Liver (tissue), 9 donors: ENCODE measurements around the gene KRT37. TPM values are rescaled to one million over a fixed set of nuclear protein-coding genes. Genes with fewer than 3 reads are reported as not detected.
A peak's percentile ranks its signal among the peaks of the same experiment; 100 is the strongest.
"Not testable (repeated sequence)": the region's sequence is repeated elsewhere in the genome, so short reads cannot be mapped to it uniquely, and the experiment has no call there.

ENCODE experiments used
- DNase-seq: peaks from one replicate; pipeline ENCODE4 v3.0.0-alpha.2; 2017; ENCODE audit warnings: low spot score
- H3K27ac ChIP-seq, 2 donors: one replicate each; pipeline ENCODE4 v1.7.0; 2013; ENCODE audit warnings: inconsistent platforms in 2 of 2, low read length in 2 of 2, control low read depth in 1 of 2, low read depth in 1 of 2, mild to moderate bottlenecking in 1 of 2
- H3K27me3 ChIP-seq, 4 donors: one replicate each; pipeline versions ENCODE4 v1.6.1 to v1.7.0; 2013; ENCODE audit warnings: low read length in 3 of 4, inconsistent platforms in 1 of 4, mild to moderate bottlenecking in 1 of 4, moderate library complexity in 1 of 4; ENCODE audit not compliant: control insufficient read depth in 4 of 4, insufficient read depth in 4 of 4
- H3K36me3 ChIP-seq, 4 donors: one replicate each; pipeline versions ENCODE4 v1.6.1 to v1.7.0; 2013; ENCODE audit warnings: low read length in 3 of 4, mild to moderate bottlenecking in 3 of 4, low read depth in 1 of 4, moderate library complexity in 1 of 4; ENCODE audit not compliant: control insufficient read depth in 4 of 4, insufficient read depth in 3 of 4
- H3K4me1 ChIP-seq, 4 donors: one replicate each; pipeline versions ENCODE4 v1.6.1 to v1.7.0; 2013; ENCODE audit warnings: low read length in 3 of 4, mild to moderate bottlenecking in 3 of 4, moderate library complexity in 1 of 4; ENCODE audit not compliant: control insufficient read depth in 4 of 4, insufficient read depth in 4 of 4
- H3K4me3 ChIP-seq, 3 donors: one replicate each; pipeline versions ENCODE4 v1.6.1 to v1.7.0; 2013; ENCODE audit warnings: low read length in 3 of 3, control low read depth in 1 of 3, low read depth in 1 of 3, mild to moderate bottlenecking in 1 of 3
- H3K9ac ChIP-seq, 2 donors: one replicate each; pipeline ENCODE4 v1.7.0; 2013; ENCODE audit warnings: low read length in 2 of 2, mild to moderate bottlenecking in 2 of 2, moderate library complexity in 2 of 2, control low read depth in 1 of 2, low read depth in 1 of 2
- H3K9me3 ChIP-seq, 4 donors: one replicate each; pipeline versions ENCODE4 v1.6.1 to v1.7.0; 2013; ENCODE audit warnings: low read length in 3 of 4; ENCODE audit not compliant: control insufficient read depth in 4 of 4
- ATF3 ChIP-seq: IDR thresholded peaks from 2 replicates; pipeline ENCODE4 v1.6.1; 2016; ENCODE audit warnings: antibody characterized with exemption
- CTCF ChIP-seq: fragments of 150-350 bp; IDR thresholded peaks from 2 replicates; pipeline ENCODE4 v1.5.1; 2017; ENCODE audit warnings: improper control_type of control experiment, low read depth, low read length; ENCODE audit not compliant: missing input control
- EGR1 ChIP-seq, 2 donors: IDR thresholded peaks; 2 replicates each; pipeline ENCODE4 v1.6.1; 2016 to 2018; ENCODE audit warnings: antibody characterized with exemption in 2 of 2, low read depth in 2 of 2
- FOXA1 ChIP-seq: IDR thresholded peaks from 2 replicates; pipeline ENCODE4 v1.6.1; 2016; ENCODE audit warnings: antibody characterized with exemption
- FOXA2 ChIP-seq: IDR thresholded peaks from 2 replicates; pipeline ENCODE4 v1.6.1; 2016; ENCODE audit warnings: antibody characterized with exemption
- GABPA ChIP-seq, 2 donors: IDR thresholded peaks in 1 of 2; conservative IDR thresholded peaks in 1 of 2; 2 replicates each; pipeline ENCODE4 v1.6.1; 2016; ENCODE audit warnings: antibody characterized with exemption in 2 of 2, mild to moderate bottlenecking in 1 of 2, moderate library complexity in 1 of 2
- HNF4A ChIP-seq, 2 donors: conservative IDR thresholded peaks; 2 replicates each; pipeline ENCODE4 v1.6.1; 2016; ENCODE audit warnings: antibody characterized with exemption in 2 of 2, mild to moderate bottlenecking in 2 of 2
- HNF4G ChIP-seq: IDR thresholded peaks from 2 replicates; pipeline ENCODE4 v1.6.1; 2016; ENCODE audit warnings: antibody characterized with exemption
- JUND ChIP-seq, 2 donors: IDR thresholded peaks; 2 replicates each; pipeline ENCODE4 v1.6.1; 2016; ENCODE audit warnings: antibody characterized with exemption in 2 of 2
- MAX ChIP-seq: IDR thresholded peaks from 2 replicates; pipeline ENCODE4 v1.6.1; 2016; ENCODE audit warnings: antibody characterized with exemption
- NR2F2 ChIP-seq: IDR thresholded peaks from 2 replicates; pipeline ENCODE4 v1.6.1; 2016; ENCODE audit warnings: antibody characterized with exemption
- RAD21 ChIP-seq, 2 donors: IDR thresholded peaks; 2 replicates each; pipeline ENCODE4 v1.6.1; 2016; ENCODE audit warnings: antibody characterized with exemption in 2 of 2, mild to moderate bottlenecking in 2 of 2
- REST ChIP-seq: IDR thresholded peaks from 2 replicates; pipeline ENCODE4 v1.6.1; 2016; ENCODE audit warnings: antibody characterized with exemption, mild to moderate bottlenecking
- RXRA ChIP-seq, 2 donors: IDR thresholded peaks; 2 replicates each; pipeline ENCODE4 v1.6.1; 2017 to 2018; ENCODE audit warnings: antibody characterized with exemption in 2 of 2, mild to moderate bottlenecking in 1 of 2
- SP1 ChIP-seq: IDR thresholded peaks from 2 replicates; pipeline ENCODE4 v1.6.1; 2018; ENCODE audit warnings: antibody characterized with exemption, mild to moderate bottlenecking
- TAF1 ChIP-seq: conservative IDR thresholded peaks from 2 replicates; pipeline ENCODE4 v1.6.1; 2016; ENCODE audit warnings: antibody characterized with exemption, mild to moderate bottlenecking
- YY1 ChIP-seq: IDR thresholded peaks from 2 replicates; pipeline ENCODE4 v1.6.1; 2016; ENCODE audit warnings: antibody characterized with exemption, mild to moderate bottlenecking
- ZBTB33 ChIP-seq: IDR thresholded peaks from 2 replicates; pipeline ENCODE4 v1.6.1; 2016; ENCODE audit warnings: antibody characterized with exemption
- WGBS: extraction: QIAGEN DNeasy Blood & Tissue Kit; methylation state at CpG from one replicate; pipeline ENCODE4 v1.1.7; 2013; 5-methylcytosine and 5-hydroxymethylcytosine counted together
- polyA plus RNA-seq, 2 donors: library from polyadenylated mRNA; stranded (reverse) in 1 of 2; unstranded in 1 of 2; fragments of 200-250 nt in 1 of 2; fragments of >200 nt in 1 of 2; fragmentation: Nextera tagmentation in 1 of 2; extraction: Ambion mirVana in 1 of 2; gene quantifications; one replicate each; pipeline versions ENCODE4 v1.2.1 to v1.2.3, GENCODE V29; 2013 to 2015
- total RNA-seq, 2 donors: library from RNA; depleted of rRNA; stranded (reverse); fragments of >200 nt; gene quantifications; one replicate each; pipeline ENCODE4 v1.2.3, GENCODE V29; 2014
- donor health status: healthy.
- donor health status: healthy.
- donor health status: healthy.
- donor health status: healthy.
- donor health status: healthy.

Gene KRT37
- total and polyA plus RNA-seq, 4 donors = not detected

- H3K27me3 ChIP-seq = peaks cover 0 to 4% (median 0%) of the 10 kb centered on the region in 4 donors
- no peak overlapping the region for H3K9ac ChIP-seq
- H3K9me3 ChIP-seq = peaks cover 0 to 2% (median 0%) of the 10 kb centered on the region in 4 donors
- H3K27ac ChIP-seq = no peak overlapping the region
- DNase-seq = no peak
- no peaks in the 10 kb centered on the region for H3K4me1 ChIP-seq
- 46% methylated on average over 1 of the region's 1 CpG for WGBS
- no peaks in the 10 kb centered on the region for H3K36me3 ChIP-seq
- TF ChIP-seq HNF4A (conservative IDR thresholded peaks at IDR 0.05) (peak; percentile 38 to 49), RXRA (IDR thresholded peaks at IDR 0.05) (peak in 1 of 2 donors; percentile 12), REST (no peak)
- no peak overlapping the region for H3K4me3 ChIP-seq
Measured at GRCh38 chr17:41383690-41384089, 40.7 kb downstream of the KRT37 start.

GRCh38 chr17:41382394-41382793 is 42.0 kb downstream of the KRT37 start:
- H3K27me3 ChIP-seq = peaks cover 0 to 4% (median 0%) of the 10 kb centered on the region in 4 donors
- WGBS = 98% methylated on average over 1 of the region's 1 CpG
- no peaks in the 10 kb centered on the region for H3K36me3 ChIP-seq
- TF ChIP-seq CTCF (no peak), FOXA2 (no peak), RXRA (IDR thresholded peaks at IDR 0.05) (no peak), ZBTB33 (no peak), REST (no peak), RAD21 (IDR thresholded peaks at IDR 0.05) (no peak), MAX (no peak), HNF4G (no peak), SP1 (no peak), FOXA1 (no peak), JUND (IDR thresholded peaks at IDR 0.05) (no peak), ATF3 (no peak), GABPA (IDR thresholded peaks at IDR 0.05 in 1 of 2, conservative IDR thresholded peaks at IDR 0.05 in 1 of 2) (no peak), HNF4A (conservative IDR thresholded peaks at IDR 0.05) (no peak), YY1 (no peak), NR2F2 (no peak), EGR1 (IDR thresholded peaks at IDR 0.05; ENCODE audit: low read depth in 2 of 2) (no peak), TAF1 (no peak)
- H3K9ac ChIP-seq = no peak overlapping the region
- H3K27ac ChIP-seq = no peak overlapping the region
- no peaks in the 10 kb centered on the region for H3K4me1 ChIP-seq
- peaks cover 0 to 2% (median 0%) of the 10 kb centered on the region in 4 donors for H3K9me3 ChIP-seq
- H3K4me3 ChIP-seq = no peak overlapping the region
- DNase-seq = no peak

GRCh38 chr17:41381943-41382342 is 42.4 kb downstream of the KRT37 start, which contains the start of gene KRT34:
Gene KRT34, minus strand, starts transcription at chr17:41382306. Its CDS starts 60 bp downstream, at chr17:41382246.
- not testable (repeated sequence) for H3K36me3 ChIP-seq, H3K27me3 ChIP-seq, H3K27ac ChIP-seq, H3K9me3 ChIP-seq, DNase-seq, H3K4me3 ChIP-seq, H3K9ac ChIP-seq, H3K4me1 ChIP-seq
- 92% methylated on average over 13 of the region's 13 CpGs for WGBS
